Loucy (cell line): ENCODE measurements around the gene SLC25A41.

ENCODE experiments used
- EZH2phosphoT487 ChIP-seq: fragments of 200-600 bp; IDR thresholded peaks from 2 replicates; pipeline ENCODE4 v1.6.1; 2018; ENCODE audit warnings: antibody characterized with exemption, mild to moderate bottlenecking, moderate library complexity, borderline replicate concordance
- TF ChIP-seq, protein P1 (sequence below): fragments of 200-600 bp; sonication (generic); conservative IDR thresholded peaks from 2 replicates; pipeline ENCODE4 v1.5.1; 2014; ENCODE audit warnings: mild to moderate bottlenecking, antibody characterized with exemption, low read length

DNA sequence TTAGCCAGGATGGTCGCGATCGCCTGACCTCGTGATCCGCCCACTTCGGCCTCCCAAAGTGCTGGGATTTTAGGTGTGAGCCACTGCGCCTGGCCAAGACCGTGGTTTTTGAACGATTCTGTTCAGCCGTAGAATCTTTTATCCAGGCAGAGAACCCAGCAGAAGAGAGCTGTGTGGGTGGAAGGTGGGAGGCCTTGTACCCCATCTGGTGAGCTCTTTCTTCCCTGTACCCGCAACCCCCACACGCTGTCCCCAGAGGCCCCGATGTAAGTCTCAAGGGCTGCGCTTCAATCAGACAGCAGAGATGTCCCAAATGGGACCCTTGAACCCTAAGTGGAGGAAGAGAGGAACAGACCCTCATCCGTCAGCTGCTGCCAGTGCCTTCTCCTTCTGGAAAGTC lies 22.4 kb upstream of the SLC25A41 start:
- TF ChIP-seq, protein P1, sequence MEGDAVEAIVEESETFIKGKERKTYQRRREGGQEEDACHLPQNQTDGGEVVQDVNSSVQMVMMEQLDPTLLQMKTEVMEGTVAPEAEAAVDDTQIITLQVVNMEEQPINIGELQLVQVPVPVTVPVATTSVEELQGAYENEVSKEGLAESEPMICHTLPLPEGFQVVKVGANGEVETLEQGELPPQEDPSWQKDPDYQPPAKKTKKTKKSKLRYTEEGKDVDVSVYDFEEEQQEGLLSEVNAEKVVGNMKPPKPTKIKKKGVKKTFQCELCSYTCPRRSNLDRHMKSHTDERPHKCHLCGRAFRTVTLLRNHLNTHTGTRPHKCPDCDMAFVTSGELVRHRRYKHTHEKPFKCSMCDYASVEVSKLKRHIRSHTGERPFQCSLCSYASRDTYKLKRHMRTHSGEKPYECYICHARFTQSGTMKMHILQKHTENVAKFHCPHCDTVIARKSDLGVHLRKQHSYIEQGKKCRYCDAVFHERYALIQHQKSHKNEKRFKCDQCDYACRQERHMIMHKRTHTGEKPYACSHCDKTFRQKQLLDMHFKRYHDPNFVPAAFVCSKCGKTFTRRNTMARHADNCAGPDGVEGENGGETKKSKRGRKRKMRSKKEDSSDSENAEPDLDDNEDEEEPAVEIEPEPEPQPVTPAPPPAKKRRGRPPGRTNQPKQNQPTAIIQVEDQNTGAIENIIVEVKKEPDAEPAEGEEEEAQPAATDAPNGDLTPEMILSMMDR = no peak
- TF ChIP-seq EZH2phosphoT487 = no peak
